NCI-H146 (cell line): ENCODE results near the gene OR2J1.
"Not testable (repeated sequence)": the region's sequence is repeated elsewhere in the genome, so short reads cannot be mapped to it uniquely, and the experiment has no call there.

Experiments
- DNase-seq: peaks from one replicate; lab custom pipeline; 2025; lab: John Stamatoyannopoulos, UW

Gene OR2J1

GRCh38 chr6:29099190-29099589 lies at the start of gene OR2J1:
TSS of gene OR2J1 (plus strand) at chr6:29099490. CDS start at chr6:29100943, 1,453 bp downstream.
- DNase-seq, result no peak

GRCh38 chr6:29051680-29052079 lies 47.6 kb upstream of the OR2J1 start:
- no peak for DNase-seq

GRCh38 chr6:29071831-29072723 lies 27.2 kb upstream of the OR2J1 start:
- DNase-seq, result peak; percentile 16

GRCh38 chr6:29079203-29079602 lies 20.1 kb upstream of the OR2J1 start:
- no peak for DNase-seq

GRCh38 chr6:29081312-29081711 lies 18.0 kb upstream of the OR2J1 start:
- no peak for DNase-seq

GRCh38 chr6:29082457-29082856 lies 16.8 kb upstream of the OR2J1 start:
- no peak for DNase-seq

- DNase-seq, result no peak
Measured at GRCh38 chr6:29087213-29087612, 12.1 kb upstream of the OR2J1 start, which contains the start of gene OR2B3. TSS of gene OR2B3 (minus strand) at chr6:29087313. CDS start at chr6:29087248, 65 bp downstream.

GRCh38 chr6:29092957-29093356 lies 6.3 kb upstream of the OR2J1 start:
- DNase-seq, result no peak

- no peak for DNase-seq
Measured at GRCh38 chr6:29097803-29098202, 1.5 kb upstream of the OR2J1 start.

- no peak for DNase-seq
Measured at GRCh38 chr6:29107758-29108157, 8.5 kb downstream of the OR2J1 start, which contains the start of gene OR2J3. TSS of gene OR2J3 (plus strand) at chr6:29108058. CDS start at chr6:29111891, 3,833 bp downstream.

- DNase-seq, result no peak
Measured at GRCh38 chr6:29112135-29112534, 12.8 kb downstream of the OR2J1 start.

- DNase-seq, result not testable (repeated sequence)
Measured at GRCh38 chr6:29114964-29115363, 15.7 kb downstream of the OR2J1 start.

GRCh38 chr6:29129326-29130012 lies 30.2 kb downstream of the OR2J1 start:
- no peak for DNase-seq

GRCh38 chr6:29130644-29131043 lies 31.4 kb downstream of the OR2J1 start:
- no peak for DNase-seq

- DNase-seq, result no peak
Measured at GRCh38 chr6:29131691-29132090, 32.4 kb downstream of the OR2J1 start.

GRCh38 chr6:29137724-29138123 lies 38.4 kb downstream of the OR2J1 start:
- DNase-seq, result no peak

GRCh38 chr6:29141606-29142005 lies 42.3 kb downstream of the OR2J1 start:
- no peak for DNase-seq

GRCh38 chr6:29142309-29142708 lies 43.0 kb downstream of the OR2J1 start:
- DNase-seq, result no peak

GRCh38 chr6:29146179-29146578 lies 46.9 kb downstream of the OR2J1 start:
- no peak for DNase-seq

GRCh38 chr6:29147074-29147473 lies 47.8 kb downstream of the OR2J1 start:
- DNase-seq, result no peak

GRCh38 chr6:29149444-29149843 lies 50.2 kb downstream of the OR2J1 start:
- DNase-seq, result not testable (repeated sequence)
